Gastroesophageal sphincter (tissue), 3 donors: Measurements from ENCODE around the gene THRA.

Source experiments
- EP300 ChIP-seq: sonication (generic); formaldehyde crosslinking; IDR thresholded peaks from one replicate; pipeline ENCODE4 v1.6.1; 2017; ENCODE audit warnings: antibody characterized with exemption, mild to moderate bottlenecking
- POLR2A ChIP-seq, 2 donors: fragments of 450-650 bp; IDR thresholded peaks; one replicate each; pipeline ENCODE4 v1.6.1; 2017; ENCODE audit warnings: antibody characterized with exemption in 2 of 2, mild to moderate bottlenecking in 2 of 2, moderate library complexity in 1 of 2
- POLR2AphosphoS5 ChIP-seq: sonication (generic); formaldehyde crosslinking; IDR thresholded peaks from one replicate; pipeline ENCODE4 v1.6.1; 2017; ENCODE audit warnings: antibody characterized with exemption
- TF ChIP-seq, protein P1 (sequence below), 4 experiments: fragments of 200-600 bp in 2 of 4; fragments of 450-650 bp in 2 of 4; sonication (generic) in 1 of 4; IDR thresholded peaks; one replicate each; pipeline ENCODE4 v1.5.1; 2017 to 2019; ENCODE audit warnings: antibody characterized with exemption in 4 of 4, mild to moderate bottlenecking in 2 of 4, moderate library complexity in 2 of 4

DNA sequence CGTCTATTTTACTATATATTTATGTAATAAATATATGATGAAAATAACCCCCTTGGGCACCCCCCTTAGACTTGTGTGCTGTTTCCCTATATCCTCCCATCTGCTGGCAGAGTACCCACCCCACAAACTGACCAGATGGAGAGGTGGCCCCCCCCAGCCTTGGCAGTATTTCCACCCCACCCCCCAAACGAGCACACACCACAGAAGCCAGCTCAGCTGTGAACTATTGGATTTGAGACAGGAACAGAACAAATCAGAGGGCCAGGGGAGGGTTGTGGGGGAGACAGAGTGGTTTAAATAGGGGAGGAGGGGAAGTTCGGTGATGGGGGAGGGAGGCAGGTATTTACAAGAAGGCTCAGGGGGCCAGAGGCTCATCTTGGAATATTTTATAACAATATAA, 29.8 kb downstream of the THRA start:
- TF ChIP-seq, protein P1, sequence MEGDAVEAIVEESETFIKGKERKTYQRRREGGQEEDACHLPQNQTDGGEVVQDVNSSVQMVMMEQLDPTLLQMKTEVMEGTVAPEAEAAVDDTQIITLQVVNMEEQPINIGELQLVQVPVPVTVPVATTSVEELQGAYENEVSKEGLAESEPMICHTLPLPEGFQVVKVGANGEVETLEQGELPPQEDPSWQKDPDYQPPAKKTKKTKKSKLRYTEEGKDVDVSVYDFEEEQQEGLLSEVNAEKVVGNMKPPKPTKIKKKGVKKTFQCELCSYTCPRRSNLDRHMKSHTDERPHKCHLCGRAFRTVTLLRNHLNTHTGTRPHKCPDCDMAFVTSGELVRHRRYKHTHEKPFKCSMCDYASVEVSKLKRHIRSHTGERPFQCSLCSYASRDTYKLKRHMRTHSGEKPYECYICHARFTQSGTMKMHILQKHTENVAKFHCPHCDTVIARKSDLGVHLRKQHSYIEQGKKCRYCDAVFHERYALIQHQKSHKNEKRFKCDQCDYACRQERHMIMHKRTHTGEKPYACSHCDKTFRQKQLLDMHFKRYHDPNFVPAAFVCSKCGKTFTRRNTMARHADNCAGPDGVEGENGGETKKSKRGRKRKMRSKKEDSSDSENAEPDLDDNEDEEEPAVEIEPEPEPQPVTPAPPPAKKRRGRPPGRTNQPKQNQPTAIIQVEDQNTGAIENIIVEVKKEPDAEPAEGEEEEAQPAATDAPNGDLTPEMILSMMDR (IDR thresholded peaks at IDR 0.05) = no peak
- TF ChIP-seq EP300 (no peak), POLR2A (IDR thresholded peaks at IDR 0.05) (no peak), POLR2AphosphoS5 (no peak)
